Activated CD8-positive, alpha-beta T cell treated with anti-CD3 and anti-CD28 coated beads for 36 hours (primary cell): ENCODE data around the gene PALLD. TPM values are rescaled to one million over a fixed set of nuclear protein-coding genes. Genes with fewer than 3 reads are reported as not detected.

Experiments
- ATAC-seq: fragments of 200-7000 bp; cut with Tn5 transposase; one replicate; pipeline ENCODE4 v1.10.0; 2021; ENCODE audit warnings: mild to moderate bottlenecking, moderate library complexity
- CTCF ChIA-PET: fragments of 350-600 bp; sonication (Branson Sonifier 250); formaldehyde crosslinking; loops from one replicate; lab custom pipeline; 2021; ENCODE audit warnings: antibody characterized with exemption; lab: Charles Lee
- POLR2A ChIA-PET: fragments of 350-600 bp; sonication (Branson Sonifier 250); formaldehyde crosslinking; loops from one replicate; lab custom pipeline; 2021; ENCODE audit warnings: antibody characterized with exemption; lab: Charles Lee
- DNase-seq: peaks from one replicate; pipeline ENCODE4 v3.0.0-alpha.2; 2020
- H3K27ac Mint-ChIP-seq: one replicate; pipeline ENCODE4 v1.8.0; 2021; ENCODE audit warnings: mild to moderate bottlenecking, mixed read lengths
- H3K27me3 Mint-ChIP-seq: one replicate; pipeline ENCODE4 v1.8.0; 2021; ENCODE audit warnings: mixed read lengths
- H3K36me3 Mint-ChIP-seq: one replicate; pipeline ENCODE4 v1.8.0; 2021; ENCODE audit warnings: low read depth, mixed read lengths
- H3K4me1 Mint-ChIP-seq: one replicate; pipeline ENCODE4 v1.8.0; 2021; ENCODE audit warnings: low read depth, mixed read lengths
- H3K4me3 Mint-ChIP-seq: one replicate; pipeline ENCODE4 v1.8.0; 2021; ENCODE audit warnings: mild to moderate bottlenecking, moderate library complexity, mixed read lengths
- H3K9me3 Mint-ChIP-seq: one replicate; pipeline ENCODE4 v1.8.0; 2021; ENCODE audit warnings: mixed read lengths
- intact Hi-C: fragments of 100-400 bp; cut with micrococcal nuclease; formaldehyde crosslinking; loops from one replicate; pipeline ENCODE4 v1.10.0; 2022
- total RNA-seq, 2 experiments: library from RNA; stranded (reverse); gene quantifications; one replicate each; pipeline ENCODE4 v1.2.3, GENCODE V29; 2021
- TF ChIP-seq, protein P1 (sequence below): fragments of 200-600 bp; IDR thresholded peaks from one replicate; pipeline ENCODE4 v1.8.0; 2022; ENCODE audit warnings: antibody characterized with exemption, mild to moderate bottlenecking

Gene PALLD
- total RNA-seq, 2 experiments from 2014 or later = 0.41 to 0.60 TPM

GRCh38 chr4:168659741-168660465, 163.1 kb downstream of the PALLD start:
- DNase-seq (no peak), ATAC-seq (no peak)
- Mint-ChIP-seq H3K36me3 (no peaks in the 10 kb centered on the region), H3K9me3 (no peaks in the 10 kb centered on the region), H3K27ac (no peak overlapping the region), H3K4me3 (no peak overlapping the region), H3K4me1 (no peaks in the 10 kb centered on the region), H3K27me3 (peaks cover 6% of the 10 kb centered on the region)
- ChIA-PET CTCF (no interaction called here), POLR2A (no interaction called here)
- intact Hi-C loops = no loop called here
- TF ChIP-seq, protein P1, sequence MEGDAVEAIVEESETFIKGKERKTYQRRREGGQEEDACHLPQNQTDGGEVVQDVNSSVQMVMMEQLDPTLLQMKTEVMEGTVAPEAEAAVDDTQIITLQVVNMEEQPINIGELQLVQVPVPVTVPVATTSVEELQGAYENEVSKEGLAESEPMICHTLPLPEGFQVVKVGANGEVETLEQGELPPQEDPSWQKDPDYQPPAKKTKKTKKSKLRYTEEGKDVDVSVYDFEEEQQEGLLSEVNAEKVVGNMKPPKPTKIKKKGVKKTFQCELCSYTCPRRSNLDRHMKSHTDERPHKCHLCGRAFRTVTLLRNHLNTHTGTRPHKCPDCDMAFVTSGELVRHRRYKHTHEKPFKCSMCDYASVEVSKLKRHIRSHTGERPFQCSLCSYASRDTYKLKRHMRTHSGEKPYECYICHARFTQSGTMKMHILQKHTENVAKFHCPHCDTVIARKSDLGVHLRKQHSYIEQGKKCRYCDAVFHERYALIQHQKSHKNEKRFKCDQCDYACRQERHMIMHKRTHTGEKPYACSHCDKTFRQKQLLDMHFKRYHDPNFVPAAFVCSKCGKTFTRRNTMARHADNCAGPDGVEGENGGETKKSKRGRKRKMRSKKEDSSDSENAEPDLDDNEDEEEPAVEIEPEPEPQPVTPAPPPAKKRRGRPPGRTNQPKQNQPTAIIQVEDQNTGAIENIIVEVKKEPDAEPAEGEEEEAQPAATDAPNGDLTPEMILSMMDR = no peak

DNA sequence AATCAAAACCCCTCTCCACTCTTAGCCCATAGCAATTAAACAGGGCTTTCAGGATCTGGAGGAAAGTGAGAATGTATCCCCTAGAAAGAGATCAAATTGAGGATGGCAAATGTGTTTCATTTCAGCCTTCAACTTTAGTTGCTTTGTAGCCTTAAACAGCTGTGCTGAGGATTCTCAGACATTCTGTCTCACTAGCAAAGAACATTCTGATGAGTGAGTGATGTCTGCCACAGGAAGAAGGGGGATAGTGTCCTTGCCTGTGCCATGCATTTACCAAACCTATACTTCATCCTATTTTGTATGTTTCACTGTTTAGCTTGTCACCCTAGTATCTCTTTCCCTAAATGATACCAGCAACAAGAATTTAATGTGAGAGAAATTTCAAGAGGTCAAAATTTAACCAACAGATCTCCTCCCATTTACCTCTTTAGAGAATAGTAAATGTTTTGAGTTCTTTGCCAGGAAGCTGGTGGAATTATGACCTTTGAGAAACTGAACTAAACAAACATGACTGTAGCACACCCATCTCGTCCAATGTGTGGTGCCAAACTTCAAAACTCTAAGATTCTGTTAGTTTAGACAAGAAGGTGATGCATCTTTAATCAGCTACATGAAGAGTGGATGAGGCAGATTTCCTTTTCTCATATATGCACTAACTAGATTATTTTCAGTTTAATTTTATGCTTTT, 165.6 kb downstream of the PALLD start:
- DNase-seq (no peak), ATAC-seq (no peak)
- Mint-ChIP-seq H3K4me3 (no peak overlapping the region), H3K9me3 (no peaks in the 10 kb centered on the region), H3K27ac (no peak overlapping the region), H3K4me1 (no peaks in the 10 kb centered on the region), H3K36me3 (no peaks in the 10 kb centered on the region), H3K27me3 (no peaks in the 10 kb centered on the region)
- CTCF ChIA-PET = no interaction called here
- POLR2A ChIA-PET = no interaction called here
- TF ChIP-seq, protein P1 = no peak
- intact Hi-C loops = no loop called here

- DNase-seq = no peak
- H3K4me3 Mint-ChIP-seq = no peak overlapping the region
- intact Hi-C loops = no loop called here
- TF ChIP-seq, protein P1 = no peak
- no peaks in the 10 kb centered on the region for H3K27me3 Mint-ChIP-seq
- H3K4me1 Mint-ChIP-seq = no peaks in the 10 kb centered on the region
- no peak overlapping the region for H3K27ac Mint-ChIP-seq
- POLR2A ChIA-PET = no interaction called here
- ATAC-seq = no peak
- CTCF ChIA-PET = no interaction called here
- no peaks in the 10 kb centered on the region for H3K9me3 Mint-ChIP-seq
- no peaks in the 10 kb centered on the region for H3K36me3 Mint-ChIP-seq
Observed at GRCh38 chr4:168664242-168664891, 167.5 kb downstream of the PALLD start.

GRCh38 chr4:168666531-168666930, 169.7 kb downstream of the PALLD start:
- intact Hi-C loops = no loop called here
- Mint-ChIP-seq H3K27ac (no peak overlapping the region), H3K4me3 (no peak overlapping the region), H3K4me1 (no peaks in the 10 kb centered on the region), H3K9me3 (no peaks in the 10 kb centered on the region), H3K36me3 (no peaks in the 10 kb centered on the region), H3K27me3 (no peaks in the 10 kb centered on the region)
- DNase-seq = no peak
- POLR2A ChIA-PET = no interaction called here
- CTCF ChIA-PET = no interaction called here
- ATAC-seq = no peak
- TF ChIP-seq, protein P1 = no peak

GRCh38 chr4:168667376-168667775, 170.5 kb downstream of the PALLD start:
- CTCF ChIA-PET = no interaction called here
- H3K27ac Mint-ChIP-seq = no peak overlapping the region
- H3K4me1 Mint-ChIP-seq = no peaks in the 10 kb centered on the region
- H3K9me3 Mint-ChIP-seq = no peaks in the 10 kb centered on the region
- POLR2A ChIA-PET = no interaction called here
- no peaks in the 10 kb centered on the region for H3K36me3 Mint-ChIP-seq
- ATAC-seq (no peak), DNase-seq (no peak)
- no peak overlapping the region for H3K4me3 Mint-ChIP-seq
- no peaks in the 10 kb centered on the region for H3K27me3 Mint-ChIP-seq
- intact Hi-C loops = no loop called here
- TF ChIP-seq, protein P1 = no peak
